Epidermal melanocyte (primary cell): ENCODE measurements around the gene ADAMTS9.

ENCODE experiments used
- DNase-seq: peaks from one replicate; pipeline ENCODE4 v3.0.0; 2011; ENCODE audit warnings: low spot score; ENCODE audit not compliant: insufficient read length

The ADAMTS9 gene

GRCh38 chr3:64687781-64688604, at the start of gene ADAMTS9:
ADAMTS9 (minus strand) TSS chr3:64688000; CDS start chr3:64687657, 343 bp downstream.
- DNase-seq, result peak; percentile 38

- no peak for DNase-seq
These were observed 44.8 kb upstream of the ADAMTS9 start for GRCh38 chr3:64732576-64732975.

- no peak for DNase-seq
These were observed 42.9 kb upstream of the ADAMTS9 start for GRCh38 chr3:64730681-64731080.

GRCh38 chr3:64728994-64729393, 41.2 kb upstream of the ADAMTS9 start:
- no peak for DNase-seq

GRCh38 chr3:64728428-64728827, 40.6 kb upstream of the ADAMTS9 start:
- no peak for DNase-seq

- DNase-seq, result no peak
These were observed 38.8 kb upstream of the ADAMTS9 start for GRCh38 chr3:64726414-64727090.

GRCh38 chr3:64718976-64719375, 31.2 kb upstream of the ADAMTS9 start:
- DNase-seq, result no peak

GRCh38 chr3:64717872-64718613, 30.2 kb upstream of the ADAMTS9 start:
- no peak for DNase-seq

GRCh38 chr3:64717411-64717810, 29.6 kb upstream of the ADAMTS9 start:
- DNase-seq, result no peak

GRCh38 chr3:64716110-64716710, 28.4 kb upstream of the ADAMTS9 start:
- no peak for DNase-seq

GRCh38 chr3:64715211-64715982, 27.6 kb upstream of the ADAMTS9 start:
- DNase-seq, result no peak

GRCh38 chr3:64708456-64708855, 20.7 kb upstream of the ADAMTS9 start:
- DNase-seq, result no peak

GRCh38 chr3:64705946-64706345, 18.1 kb upstream of the ADAMTS9 start:
- no peak for DNase-seq

- DNase-seq, result no peak
These were observed 9.1 kb upstream of the ADAMTS9 start for GRCh38 chr3:64696896-64697295.

GRCh38 chr3:64694114-64694513, 6.3 kb upstream of the ADAMTS9 start:
- DNase-seq, result no peak

- DNase-seq, result no peak
These were observed 5.2 kb upstream of the ADAMTS9 start for GRCh38 chr3:64693031-64693430.

GRCh38 chr3:64691051-64691450, 3.3 kb upstream of the ADAMTS9 start:
- DNase-seq, result no peak

- no peak for DNase-seq
These were observed 567 bp downstream of the ADAMTS9 start for GRCh38 chr3:64687086-64687780.

- no peak for DNase-seq
These were observed 1.3 kb downstream of the ADAMTS9 start for GRCh38 chr3:64686446-64686908.

- peak; percentile 48 for DNase-seq
These were observed 1.9 kb downstream of the ADAMTS9 start for GRCh38 chr3:64685800-64686445.
